Esophagus muscularis mucosa (tissue), 4 donors: ENCODE data around the gene CXCR6. TPM values are rescaled to one million over a fixed set of nuclear protein-coding genes. Genes with fewer than 3 reads are reported as not detected.

Experiments
- DNase-seq: peaks from one replicate; pipeline ENCODE4 v3.0.0-alpha.2; 2017; ENCODE audit errors: extremely low spot score
- H3K27ac ChIP-seq, 4 donors: fragments of 200-600 bp; sonication (generic); replicated peaks in 1 of 4; 1 replicate in 3 of 4; 2 replicates in 1 of 4; pipeline ENCODE4 v1.5.1; 2016 to 2019; ENCODE audit warnings: mild to moderate bottlenecking in 1 of 4
- H3K27me3 ChIP-seq, 4 donors: fragments of 200-600 bp; sonication (generic); one replicate each; pipeline versions ENCODE4 v1.5.1 to v1.6.0; 2016 to 2019
- H3K36me3 ChIP-seq, 4 donors: fragments of 200-600 bp; sonication (generic); one replicate each; pipeline ENCODE4 v1.5.1; 2016 to 2019
- H3K4me1 ChIP-seq, 4 donors: fragments of 200-600 bp; sonication (generic); one replicate each; pipeline ENCODE4 v1.5.1; 2016 to 2019
- H3K4me3 ChIP-seq, 4 donors: fragments of 200-600 bp; sonication (generic); 1 replicate in 2 of 4; 2 replicates in 2 of 4; pipeline ENCODE4 v1.5.1; 2016 to 2019; ENCODE audit warnings: mild to moderate bottlenecking in 4 of 4, moderate library complexity in 1 of 4
- H3K9me3 ChIP-seq, 4 donors: fragments of 200-600 bp; sonication (generic); 1 replicate in 3 of 4; 2 replicates in 1 of 4; pipeline ENCODE4 v1.5.1; 2016 to 2019
- CTCF ChIP-seq, 3 experiments: fragments of 200-600 bp in 2 of 3; fragments of 450-650 bp in 1 of 3; sonication (generic) in 2 of 3; IDR thresholded peaks; one replicate each; pipeline ENCODE4 v1.5.1; 2017 to 2019; ENCODE audit warnings: antibody characterized with exemption in 3 of 3, mild to moderate bottlenecking in 2 of 3, moderate library complexity in 1 of 3
- EP300 ChIP-seq: sonication (generic); formaldehyde crosslinking; IDR thresholded peaks from one replicate; pipeline ENCODE4 v1.6.1; 2017; ENCODE audit warnings: antibody characterized with exemption
- POLR2A ChIP-seq: fragments of 450-650 bp; IDR thresholded peaks from one replicate; pipeline ENCODE4 v1.6.1; 2017; ENCODE audit warnings: antibody characterized with exemption, moderate library complexity, mild to moderate bottlenecking, low read depth
- POLR2AphosphoS5 ChIP-seq, 2 donors: sonication (generic); formaldehyde crosslinking; IDR thresholded peaks; one replicate each; pipeline ENCODE4 v1.6.1; 2017; ENCODE audit warnings: antibody characterized with exemption in 2 of 2
- WGBS: methylation state at CpG from one replicate; pipeline ENCODE4 v1.1.5; 2018; 5-methylcytosine and 5-hydroxymethylcytosine counted together
- intact Hi-C: fragments of 100-400 bp; cut with DNase I; formaldehyde crosslinking; loops from one replicate; pipeline ENCODE4 v1.15.1; 2023
- total RNA-seq, 4 donors: library from RNA; depleted of rRNA; stranded (reverse); fragments of >200 nt; gene quantifications; one replicate each; pipeline versions ENCODE4 v1.1.0 to v1.2.1, GENCODE V29; 2016

Gene CXCR6
- total RNA-seq, 4 donors from 2014 or later = 0.39 to 7.1 (median 0.49) TPM

GRCh38 chr3:45967724-45968123, 24.5 kb downstream of the CXCR6 start:
- H3K4me3 ChIP-seq = no peak overlapping the region
- TF ChIP-seq CTCF (IDR thresholded peaks at IDR 0.05) (no peak), POLR2AphosphoS5 (IDR thresholded peaks at IDR 0.05) (no peak), EP300 (no peak), POLR2A (no peak)
- H3K27ac ChIP-seq = no peak overlapping the region
- H3K4me1 ChIP-seq = peaks cover 7 to 37% (median 18%) of the 10 kb centered on the region in 4 donors
- DNase-seq = no peak
- no peaks in the 10 kb centered on the region for H3K27me3 ChIP-seq
- H3K36me3 ChIP-seq = peaks cover 64 to 100% (median 86%) of the 10 kb centered on the region in 4 donors
- intact Hi-C loops = no loop called here
- no peaks in the 10 kb centered on the region for H3K9me3 ChIP-seq
- WGBS = 82% methylated on average over 8 of the region's 8 CpGs

- peaks cover 62 to 100% (median 86%) of the 10 kb centered on the region in 4 donors for H3K36me3 ChIP-seq
Measured at GRCh38 chr3:45968149-45968548, 24.9 kb downstream of the CXCR6 start.

GRCh38 chr3:45968706-45969105, 25.4 kb downstream of the CXCR6 start:
- peaks cover 58 to 99% (median 82%) of the 10 kb centered on the region in 4 donors for H3K36me3 ChIP-seq

More at GRCh38 chr3:45968149-45968548, 24.9 kb downstream of the CXCR6 start:
- Histone ChIP-seq H3K4me3 (no peak overlapping the region), H3K27ac (no peak overlapping the region), H3K4me1 (peaks cover 12 to 41% (median 21%) of the 10 kb centered on the region in 4 donors), H3K9me3 (no peaks in the 10 kb centered on the region), H3K27me3 (no peaks in the 10 kb centered on the region)
- no peak for TF ChIP-seq POLR2A
- TF ChIP-seq EP300 = no peak
- TF ChIP-seq CTCF (IDR thresholded peaks at IDR 0.05) = no peak
- no peak for TF ChIP-seq POLR2AphosphoS5 (IDR thresholded peaks at IDR 0.05)
- no peak for DNase-seq
- intact Hi-C loops = no loop called here
- whole genome bisulfite sequencing = 83% methylated on average over 5 of the region's 9 CpGs

DNA sequence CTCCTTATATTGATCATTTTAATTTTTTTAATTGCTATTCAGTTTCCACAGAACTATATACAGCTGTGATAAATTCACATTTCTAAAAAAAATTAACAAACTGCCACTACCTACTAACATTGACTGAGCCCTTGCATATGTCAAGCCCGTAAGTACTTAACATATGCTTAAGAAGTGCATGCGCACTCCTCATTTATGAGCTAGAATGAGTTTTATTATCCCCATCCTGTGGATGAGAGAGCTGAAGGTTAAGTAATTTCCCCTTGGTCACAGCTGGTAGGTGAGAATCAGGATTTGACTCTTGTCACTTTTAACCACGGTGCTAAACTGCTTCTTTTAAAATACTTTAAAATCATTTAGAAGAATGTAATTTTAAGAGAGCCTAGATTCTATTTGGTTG, 25.9 kb downstream of the CXCR6 start:
- intact Hi-C loops = no loop called here
- peaks cover 12 to 44% (median 22%) of the 10 kb centered on the region in 4 donors for H3K4me1 ChIP-seq
- TF ChIP-seq POLR2AphosphoS5 (IDR thresholded peaks at IDR 0.05) (no peak), EP300 (no peak), CTCF (IDR thresholded peaks at IDR 0.05) (no peak), POLR2A (no peak)
- H3K27me3 ChIP-seq = no peaks in the 10 kb centered on the region
- no peak overlapping the region for H3K4me3 ChIP-seq
- peaks cover 58 to 99% (median 80%) of the 10 kb centered on the region in 4 donors for H3K36me3 ChIP-seq
- WGBS = 91% methylated on average over 3 of the region's 3 CpGs
- H3K9me3 ChIP-seq = no peaks in the 10 kb centered on the region
- DNase-seq = no peak
- H3K27ac ChIP-seq = no peak overlapping the region

More at GRCh38 chr3:45968706-45969105, 25.4 kb downstream of the CXCR6 start:
- intact Hi-C loops = no loop called here
- H3K4me1 ChIP-seq = peaks cover 12 to 44% (median 22%) of the 10 kb centered on the region in 4 donors
- TF ChIP-seq POLR2A (no peak), CTCF (IDR thresholded peaks at IDR 0.05) (no peak), EP300 (no peak), POLR2AphosphoS5 (IDR thresholded peaks at IDR 0.05) (no peak)
- WGBS = 59% methylated on average over 2 of the region's 2 CpGs
- H3K9me3 ChIP-seq = no peaks in the 10 kb centered on the region
- H3K4me3 ChIP-seq = no peak overlapping the region
- DNase-seq = no peak
- no peak overlapping the region for H3K27ac ChIP-seq
- no peaks in the 10 kb centered on the region for H3K27me3 ChIP-seq

DNA sequence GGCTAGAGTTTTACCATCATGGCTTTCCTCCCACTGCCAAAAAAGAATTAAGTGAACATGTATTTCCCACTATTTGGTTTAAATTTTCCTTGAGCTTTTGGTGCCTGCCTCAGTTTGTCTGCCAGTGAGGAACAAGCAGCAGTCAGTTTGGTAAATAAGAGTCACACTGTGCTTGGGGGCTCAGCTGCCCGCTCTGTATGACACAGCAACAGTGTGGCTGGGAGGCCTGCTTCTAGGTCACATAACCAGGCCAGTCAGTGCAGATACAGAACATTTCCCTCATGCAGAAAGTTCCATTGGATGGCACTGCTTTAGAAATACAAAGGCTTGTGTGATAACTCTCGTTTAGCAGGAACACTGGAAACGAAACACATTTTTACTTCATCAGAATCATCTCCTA, 26.7 kb downstream of the CXCR6 start:
- TF ChIP-seq EP300 (no peak), POLR2AphosphoS5 (IDR thresholded peaks at IDR 0.05) (no peak), POLR2A (no peak), CTCF (IDR thresholded peaks at IDR 0.05) (no peak)
- 91% methylated on average over 3 of the region's 3 CpGs for WGBS
- Histone ChIP-seq H3K27me3 (no peaks in the 10 kb centered on the region), H3K4me3 (no peak overlapping the region), H3K4me1 (peaks cover 12 to 44% (median 22%) of the 10 kb centered on the region in 4 donors), H3K27ac (no peak overlapping the region), H3K36me3 (peaks cover 54 to 99% (median 79%) of the 10 kb centered on the region in 4 donors), H3K9me3 (no peaks in the 10 kb centered on the region)
- no peak for DNase-seq
- intact Hi-C loops = no loop called here
